ENCODE measurements around the gene CDC42EP2.

CDC42EP2 gene

DNA sequence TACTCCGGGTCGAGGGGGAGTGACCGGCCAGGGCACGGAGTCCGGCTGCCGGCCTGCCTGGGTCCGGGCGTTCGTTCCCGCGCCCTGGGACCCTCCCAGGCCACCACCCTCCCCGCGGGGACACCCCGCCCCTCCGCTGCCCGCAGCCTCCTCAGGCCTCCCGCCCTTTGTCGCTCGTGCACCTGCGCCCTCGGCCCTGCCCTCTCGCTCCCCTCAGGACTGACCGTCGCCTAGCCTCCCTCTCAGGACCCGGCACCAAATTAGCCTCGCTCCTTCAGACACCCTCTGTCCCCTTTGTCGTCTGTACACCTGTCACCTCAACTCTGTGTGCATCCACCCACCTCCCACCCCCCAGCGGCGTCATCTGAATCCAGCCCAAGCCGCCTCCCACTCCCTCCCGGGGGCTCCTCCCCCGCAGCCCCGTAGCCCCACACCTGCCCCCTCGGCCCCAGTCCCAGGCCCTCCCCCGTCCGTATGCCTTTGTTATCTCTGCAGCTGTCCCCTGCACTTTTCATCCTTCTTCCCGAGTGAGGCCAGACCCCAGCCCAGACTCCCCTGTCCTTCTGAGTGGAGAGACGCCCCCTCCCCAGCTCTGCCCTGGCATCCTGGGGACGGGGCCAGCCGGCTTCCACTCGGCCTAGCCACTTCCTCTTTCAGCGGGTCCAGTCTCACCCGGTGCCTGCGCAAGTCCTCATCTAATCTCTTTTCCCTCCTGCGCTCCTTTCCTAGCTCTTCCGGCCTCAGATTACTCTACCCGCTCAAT, 40.5 kb downstream of the CDC42EP2 start:
- in situ Hi-C loops (cut with MboI; ENCODE audit: low sequenced_read_pairs), result no loop called here

DNA sequence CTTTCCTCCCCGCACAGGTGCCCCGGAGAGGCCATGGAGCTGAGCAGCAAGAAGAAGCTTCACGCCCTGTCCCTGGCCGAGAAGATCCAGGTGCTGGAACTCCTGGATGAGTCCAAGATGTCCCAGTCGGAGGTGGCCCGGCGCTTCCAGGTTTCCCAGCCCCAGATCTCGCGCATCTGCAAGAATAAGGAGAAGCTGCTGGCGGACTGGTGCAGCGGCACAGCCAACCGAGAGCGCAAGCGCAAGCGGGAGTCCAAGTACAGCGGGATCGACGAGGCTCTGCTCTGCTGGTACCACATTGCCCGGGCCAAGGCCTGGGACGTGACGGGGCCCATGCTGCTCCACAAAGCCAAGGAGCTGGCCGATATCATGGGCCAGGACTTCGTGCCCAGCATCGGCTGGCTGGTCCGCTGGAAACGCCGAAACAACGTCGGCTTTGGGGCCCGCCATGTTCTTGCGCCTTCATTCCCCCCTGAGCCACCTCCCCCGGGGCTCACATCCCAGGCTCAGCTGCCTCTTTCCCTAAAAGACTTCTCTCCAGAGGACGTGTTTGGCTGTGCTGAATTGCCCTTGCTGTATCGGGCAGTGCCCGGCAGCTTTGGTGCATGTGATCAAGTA, 41.2 kb downstream of the CDC42EP2 start:
- in situ Hi-C loops (cut with MboI; ENCODE audit: low sequenced_read_pairs), result no loop called here

DNA sequence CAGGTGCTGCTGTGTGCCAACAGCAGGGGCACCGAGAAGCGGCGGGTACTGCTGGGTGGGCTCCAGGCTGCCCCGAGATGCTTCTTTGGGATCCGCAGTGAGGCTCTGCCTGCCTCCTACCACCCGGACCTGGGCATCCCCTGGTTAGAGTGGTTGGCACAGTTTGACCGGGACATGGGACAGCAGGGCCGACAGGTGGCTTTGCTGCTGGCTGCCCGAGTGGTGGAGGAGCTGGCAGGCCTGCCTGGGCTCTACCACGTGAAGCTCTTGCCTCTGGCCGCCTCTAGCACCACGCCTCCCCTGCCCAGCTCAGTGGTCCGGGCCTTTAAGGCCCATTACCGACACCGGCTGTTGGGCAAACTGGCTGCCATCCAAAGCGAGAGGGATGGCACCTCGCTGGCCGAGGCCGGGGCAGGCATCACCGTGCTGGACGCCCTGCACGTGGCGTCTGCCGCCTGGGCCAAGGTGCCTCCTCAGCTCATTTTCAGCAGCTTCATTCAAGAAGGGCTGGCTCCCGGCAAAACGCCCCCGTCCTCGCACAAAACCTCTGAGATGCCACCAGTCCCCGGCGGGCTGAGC, 41.8 kb downstream of the CDC42EP2 start:
- in situ Hi-C loops (cut with MboI; ENCODE audit: low sequenced_read_pairs), result no loop called here

DNA sequence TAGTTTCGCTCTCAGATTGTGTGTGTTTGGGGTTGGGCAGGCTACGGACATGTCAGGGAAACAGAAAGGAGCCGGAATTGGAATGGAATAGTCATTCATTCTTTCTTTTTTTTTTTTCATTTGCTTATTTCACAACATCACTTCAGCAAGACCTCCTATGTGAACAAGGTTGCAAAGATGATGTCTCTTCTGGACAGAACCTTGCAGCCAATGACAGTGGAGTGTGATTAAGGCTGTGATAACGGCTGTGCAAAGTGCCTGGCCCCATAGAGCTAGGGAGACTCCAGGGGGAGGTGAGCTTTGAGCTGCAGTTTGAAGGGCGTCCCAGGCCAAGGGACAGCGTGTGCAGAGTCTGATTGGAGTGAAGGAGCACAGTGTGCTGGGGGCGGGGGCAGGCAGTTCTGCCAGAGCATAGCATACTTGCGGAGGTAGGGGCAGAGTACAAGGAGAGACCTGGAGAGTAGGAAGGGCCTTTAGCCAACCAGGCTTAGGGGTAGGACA, 43.2 kb downstream of the CDC42EP2 start:
- in situ Hi-C loops (cut with MboI; ENCODE audit: low sequenced_read_pairs), result no loop called here

DNA sequence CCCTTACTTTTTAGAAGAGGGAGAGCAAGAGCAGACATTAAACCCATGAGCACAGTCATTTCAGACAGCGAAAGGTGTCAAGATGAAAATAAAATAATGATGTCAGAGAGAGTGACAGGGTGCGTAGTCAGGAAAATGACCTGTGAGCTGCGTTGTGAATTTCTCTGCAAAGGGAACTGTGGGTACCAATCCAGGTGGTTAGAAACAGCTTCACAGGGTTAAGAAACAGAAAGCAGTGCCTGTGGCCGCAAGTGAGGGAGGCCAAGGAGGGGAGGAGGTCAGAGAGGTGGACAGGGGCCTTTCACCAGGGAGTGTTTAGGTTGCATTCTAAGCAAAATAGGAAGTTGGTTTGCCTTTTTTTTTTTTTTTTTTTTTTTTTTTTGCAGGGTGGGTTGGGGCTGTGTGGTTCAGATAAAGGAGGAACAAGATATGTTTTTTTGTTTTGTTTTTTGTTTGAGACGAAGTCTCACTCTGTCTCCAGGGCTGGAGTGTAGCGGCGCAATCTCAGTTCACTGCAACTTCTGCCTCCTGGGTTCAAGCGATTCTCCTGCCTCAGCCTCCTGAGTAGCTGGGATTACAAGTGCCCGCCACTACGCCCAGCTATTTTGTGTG, 47.8 kb downstream of the CDC42EP2 start:
- in situ Hi-C loops (cut with MboI; ENCODE audit: low sequenced_read_pairs), result no loop called here

DNA sequence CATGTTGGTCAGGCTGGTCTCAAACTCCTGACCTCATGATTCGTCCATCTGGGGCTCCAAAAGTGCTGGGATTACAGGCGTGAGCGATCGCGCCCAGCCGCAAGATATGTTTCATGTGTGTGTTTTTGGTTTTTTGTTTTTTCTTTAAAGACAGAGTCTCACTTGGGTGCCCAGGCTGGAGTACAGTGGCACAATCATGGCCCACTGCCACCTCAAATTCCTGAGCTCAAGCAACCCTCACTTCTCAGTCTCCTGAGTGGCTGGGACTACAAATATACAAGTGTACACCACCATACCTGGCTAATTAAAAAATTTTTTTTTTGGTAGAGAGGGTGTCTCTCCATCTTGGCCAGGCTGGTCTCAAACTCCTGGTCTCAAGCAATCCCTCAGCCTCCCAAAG, 48.3 kb downstream of the CDC42EP2 start:
- in situ Hi-C loops (cut with MboI; ENCODE audit: low sequenced_read_pairs), result no loop called here

DNA sequence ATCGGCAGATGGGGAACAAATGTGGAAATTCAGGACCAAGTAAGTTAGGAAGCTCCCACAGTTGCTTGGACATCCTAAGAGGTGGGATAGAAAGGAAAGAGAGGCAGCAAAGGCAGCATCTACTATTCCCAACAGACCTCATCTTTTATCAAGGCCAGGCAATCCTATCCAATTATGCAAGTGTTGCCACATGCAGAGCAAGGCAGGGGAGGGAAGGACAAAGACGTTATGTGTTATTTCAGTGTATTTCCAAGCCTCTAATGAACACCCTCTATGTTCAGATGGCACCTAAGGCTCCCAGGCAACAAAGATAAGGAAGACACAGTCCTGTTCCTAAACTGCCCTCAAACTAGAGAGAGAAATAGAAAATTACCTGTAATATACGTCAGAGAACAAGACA, 49.1 kb downstream of the CDC42EP2 start:
- in situ Hi-C loops (cut with MboI; ENCODE audit: low sequenced_read_pairs), result no loop called here

DNA sequence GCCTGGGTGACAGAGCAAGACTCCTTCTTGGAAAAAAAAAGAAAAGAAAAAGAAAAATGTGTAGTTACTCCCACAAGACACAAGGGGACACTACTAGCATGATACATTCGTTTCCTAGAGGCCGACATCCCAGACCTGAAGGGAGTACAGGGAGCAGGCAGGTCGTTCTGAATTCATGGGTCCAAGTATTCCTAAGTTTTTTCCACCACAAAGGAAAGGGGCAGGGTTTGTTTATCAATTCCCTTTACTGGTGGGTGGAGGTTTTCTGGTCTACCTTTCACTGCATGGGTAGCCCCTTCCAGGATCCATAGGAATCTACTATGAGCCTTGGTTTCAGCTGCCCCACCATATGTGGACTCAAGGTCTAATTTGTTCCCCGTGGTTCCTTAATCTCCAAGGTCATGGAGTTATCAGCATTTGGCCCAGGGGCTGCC, 51.7 kb downstream of the CDC42EP2 start:
- in situ Hi-C loops (cut with MboI; ENCODE audit: low sequenced_read_pairs), result no loop called here

DNA sequence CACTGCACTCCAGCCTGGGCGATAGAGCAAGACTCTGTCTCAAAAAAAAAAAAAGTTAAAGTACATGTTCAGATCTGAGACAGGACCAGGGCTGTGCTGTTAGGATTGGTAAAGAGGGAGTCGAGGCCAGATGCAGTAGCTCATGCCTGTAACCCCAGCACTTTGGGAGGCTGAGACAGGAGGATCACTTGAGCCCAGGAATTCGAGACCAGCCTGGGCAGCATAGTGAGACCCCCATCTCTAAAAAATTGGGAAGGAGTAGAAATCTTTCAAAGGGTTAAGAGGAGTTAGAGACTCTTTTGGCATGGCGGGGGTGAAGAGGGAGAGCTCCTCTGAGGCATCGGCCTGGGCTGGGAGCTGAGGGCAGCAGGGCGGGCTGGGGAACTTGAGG, 56.0 kb downstream of the CDC42EP2 start:
- in situ Hi-C loops (cut with MboI; ENCODE audit: low sequenced_read_pairs), result loop anchor here (5.0 kb wide), 1 partner anchor 137 kb away; no protein-coding TSS in a partner anchor
